SK-N-SH (cell line): ENCODE data around the gene SYTL4. TPM values are rescaled to one million over a fixed set of nuclear protein-coding genes. Genes with fewer than 3 reads are reported as not detected.

Experiments used
- CTCF ChIA-PET: fragments of 300-600, 350-600 bp; formaldehyde crosslinking; extraction: SDS; loops from one replicate; lab custom pipeline; 2021; lab: Yijun Ruan, JAX
- POLR2A ChIA-PET: fragments of 350-600 bp; sonication (Branson Sonifier 250); formaldehyde crosslinking; extraction: SDS; loops from one replicate; lab custom pipeline; 2020; ENCODE audit warnings: antibody characterized with exemption, inconsistent platforms; lab: Yijun Ruan, JAX
- DNase-seq: peaks from one replicate; pipeline ENCODE4 v3.0.0; 2012
- H2AFZ ChIP-seq: fragments of 200-600 bp; sonication (generic); 2 replicates; pipeline ENCODE4 v1.8.1; 2016; ENCODE audit warnings: antibody characterized with exemption, mild to moderate bottlenecking, low read depth
- H3F3A ChIP-seq: fragments of 200-600 bp; sonication (generic); replicated peaks from 2 replicates; pipeline ENCODE3; 2016; ENCODE audit warnings: antibody characterized with exemption, mild to moderate bottlenecking; ENCODE audit not compliant: insufficient read depth
- H3K27ac ChIP-seq, 2 experiments: fragments of 200-500 bp in 1 of 2; fragments of 200-600 bp in 1 of 2; sonication (Bioruptor generic) in 1 of 2; sonication (generic), shearing (Covaris generic) in 1 of 2; 2 replicates each; pipeline versions ENCODE4 v1.5.1 to v1.6.1; 2014 to 2016; ENCODE audit warnings: low read depth in 2 of 2, inconsistent platforms in 1 of 2, low read length in 1 of 2, mild to moderate bottlenecking in 1 of 2, mixed read lengths in 1 of 2
- H3K27me3 ChIP-seq: fragments of 200-600 bp; sonication (generic), shearing (Covaris generic); 2 replicates; pipeline ENCODE4 v1.6.1; 2016; ENCODE audit warnings: mixed run types; ENCODE audit not compliant: insufficient read depth
- H3K36me3 ChIP-seq, 2 experiments: fragments of 200-500 bp in 1 of 2; fragments of 200-600 bp in 1 of 2; sonication (Bioruptor generic) in 1 of 2; sonication (generic) in 1 of 2; replicated peaks in 1 of 2; 2 replicates each; pipeline versions ENCODE3 to v1.5.1; 2014 to 2016; ENCODE audit warnings: low read length in 1 of 2, mild to moderate bottlenecking in 1 of 2; ENCODE audit not compliant: insufficient read depth in 2 of 2, control insufficient read depth in 1 of 2
- H3K4me1 ChIP-seq, 2 experiments: fragments of 200-500 bp in 1 of 2; fragments of 200-600 bp in 1 of 2; sonication (Bioruptor generic) in 1 of 2; sonication (generic), shearing (Covaris generic) in 1 of 2; 2 replicates each; pipeline versions ENCODE4 v1.5.1 to v1.6.1; 2014 to 2016; ENCODE audit warnings: low read depth in 1 of 2, low read length in 1 of 2, mixed run types in 1 of 2; ENCODE audit not compliant: insufficient read depth in 2 of 2, control insufficient read depth in 1 of 2
- H3K4me2 ChIP-seq: fragments of 200-600 bp; sonication (generic), shearing (Covaris generic); 2 replicates; pipeline ENCODE4 v1.6.1; 2017; ENCODE audit warnings: mixed run types
- H3K4me3 ChIP-seq, 2 experiments: fragments of 200-500 bp in 1 of 2; fragments of 200-600 bp in 1 of 2; sonication (Bioruptor generic) in 1 of 2; sonication (generic), shearing (Covaris generic) in 1 of 2; 2 replicates each; pipeline versions ENCODE4 v1.5.1 to v1.8.1; 2014 to 2016; ENCODE audit warnings: low read depth in 2 of 2, inconsistent platforms in 1 of 2, low read length in 1 of 2, mild to moderate bottlenecking in 1 of 2, mixed read lengths in 1 of 2, moderate library complexity in 1 of 2
- H3K79me2 ChIP-seq: fragments of 200-600 bp; sonication (generic); 2 replicates; pipeline ENCODE4 v1.8.1; 2017; ENCODE audit warnings: mild to moderate bottlenecking; ENCODE audit not compliant: insufficient read depth
- H3K9ac ChIP-seq: fragments of 200-600 bp; sonication (generic); 2 replicates; pipeline ENCODE4 v1.6.1; 2017; ENCODE audit warnings: mixed run types
- H3K9me2 ChIP-seq: fragments of 200-600 bp; sonication (generic); 2 replicates; pipeline ENCODE4 v1.6.1; 2017; ENCODE audit warnings: mixed run types
- H3K9me3 ChIP-seq: fragments of 200-600 bp; sonication (generic); 2 replicates; pipeline ENCODE4 v1.6.1; 2017; ENCODE audit warnings: mixed run types, mild to moderate bottlenecking, moderate library complexity
- H4K20me1 ChIP-seq: fragments of 200-600 bp; sonication (generic); 2 replicates; pipeline ENCODE4 v1.6.1; 2017; ENCODE audit warnings: mild to moderate bottlenecking, mixed run types; ENCODE audit not compliant: insufficient read depth
- CHD2 ChIP-seq: fragments of 150-350 bp; IDR thresholded peaks from 2 replicates; pipeline ENCODE4 v1.6.1; 2018; ENCODE audit warnings: low read length; ENCODE audit not compliant: partially characterized antibody
- ELF1 ChIP-seq: IDR thresholded peaks from 2 replicates; pipeline ENCODE4 v1.4.0; 2012
- FOSL2 ChIP-seq: IDR thresholded peaks from 2 replicates; pipeline ENCODE4 v1.4.0; 2012; ENCODE audit warnings: low read depth, mild to moderate bottlenecking, moderate library complexity, borderline replicate concordance
- GABPA ChIP-seq: IDR thresholded peaks from 2 replicates; pipeline ENCODE4 v1.4.0; 2012; ENCODE audit warnings: low read depth, mild to moderate bottlenecking
- GATA2 ChIP-seq: sonication (generic); formaldehyde crosslinking; IDR thresholded peaks from 2 replicates; pipeline ENCODE4 v1.5.0; 2020; ENCODE audit warnings: mild to moderate bottlenecking, missing genetic modification reagents
- MEF2A ChIP-seq: IDR thresholded peaks from 2 replicates; pipeline ENCODE4 v1.4.0; 2012; ENCODE audit warnings: low read depth, borderline replicate concordance
- NRF1 ChIP-seq: IDR thresholded peaks from 2 replicates; pipeline ENCODE4 v1.6.1; 2012; ENCODE audit warnings: low read depth, mild to moderate bottlenecking, low read length
- RAD21 ChIP-seq: IDR thresholded peaks from 2 replicates; pipeline ENCODE4 v1.6.1; 2012; ENCODE audit warnings: mild to moderate bottlenecking, low read length
- RXRA ChIP-seq: IDR thresholded peaks from 2 replicates; pipeline ENCODE4 v1.4.0; 2012; ENCODE audit warnings: low read depth, mild to moderate bottlenecking, borderline replicate concordance
- TAF1 ChIP-seq: IDR thresholded peaks from 2 replicates; pipeline ENCODE4 v1.6.1; 2012; ENCODE audit warnings: low read depth, mild to moderate bottlenecking, low read length, moderate library complexity, borderline replicate concordance
- TEAD4 ChIP-seq: IDR thresholded peaks from 2 replicates; pipeline ENCODE4 v1.4.0; 2012; ENCODE audit warnings: mild to moderate bottlenecking, borderline replicate concordance; ENCODE audit not compliant: insufficient read depth
- WGBS: methylation state at CpG from one replicate; pipeline ENCODE4 v1.1.6; 2017; ENCODE audit warnings: low lambda C conversion rate; 5-methylcytosine and 5-hydroxymethylcytosine counted together
- polyA plus RNA-seq, 3 experiments: library from polyadenylated mRNA; depleted of rRNA; stranded (reverse); fragments of >200 nt; gene quantifications; 2 replicates each; pipeline ENCODE4 v1.2.3, GENCODE V29; 2012
- TF ChIP-seq, protein P1 (sequence below): IDR thresholded peaks from 2 replicates; pipeline ENCODE4; 2012
- TF ChIP-seq, protein P2 (sequence below): fragments of 150-350 bp; IDR thresholded peaks from 2 replicates; pipeline ENCODE4 v1.6.1; 2016; ENCODE audit warnings: mild to moderate bottlenecking, low read depth, low read length
- TF ChIP-seq, protein P3 (sequence below): IDR thresholded peaks from 2 replicates; pipeline ENCODE4 v1.6.1; 2012; ENCODE audit warnings: mild to moderate bottlenecking, low read depth, low read length, moderate library complexity

Gene SYTL4
- polyA plus RNA-seq, 1 of the 3 experiments (the other 2 are of a cell fraction): 2.3 TPM

DNA sequence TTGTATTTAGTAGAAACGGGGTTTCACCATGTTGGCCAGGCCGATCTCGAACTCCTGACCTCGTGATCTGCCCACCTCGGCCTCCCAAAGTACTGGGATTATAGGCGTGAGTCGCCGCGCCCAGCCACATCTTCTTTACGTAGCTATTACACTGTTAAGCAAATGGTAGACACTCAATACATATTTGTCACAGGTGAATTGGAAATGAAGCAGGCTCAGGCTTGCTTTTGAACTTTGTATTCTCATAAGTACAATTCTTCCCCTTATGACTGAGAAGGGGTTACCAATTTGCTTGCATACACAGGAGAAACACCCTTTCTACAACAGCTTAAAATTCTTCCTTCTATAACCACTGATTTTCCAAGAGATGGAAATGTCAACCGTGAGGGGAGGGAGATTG lies 88.7 kb downstream of the SYTL4 start:
- Histone ChIP-seq H3K9me3 (no peaks in the 10 kb centered on the region), H3K9ac (no peak overlapping the region; the same call in 1 of the 2 replicates)

More for the DNA sequence above, 88.7 kb downstream of the SYTL4 start:
- Histone ChIP-seq H3K4me2 (peak overlapping the region; percentile 63), H4K20me1 (no peaks in the 10 kb centered on the region), H3K36me3 (no peaks in the 10 kb centered on the region), H3K27me3 (0 out of 2 replicates have a peak, but pooled peaks cover 4% of the 10 kb centered on the region), H3K9me2 (no peaks in the 10 kb centered on the region), H3K27ac (peak overlapping the region in 1 of 2 experiments; percentile 70; a peak in 2 of 4 replicates), H3K4me3 (no peak overlapping the region)
- no peak for DNase-seq
- TF ChIP-seq NRF1 (no peak), TEAD4 (no peak), FOSL2 (no peak), ELF1 (no peak), GABPA (no peak), GATA2 (CRISPR knock-in tag) (no peak), RAD21 (no peak), CHD2 (no peak), MEF2A (no peak), RXRA (no peak), TAF1 (no peak)
- TF ChIP-seq, protein P1, sequence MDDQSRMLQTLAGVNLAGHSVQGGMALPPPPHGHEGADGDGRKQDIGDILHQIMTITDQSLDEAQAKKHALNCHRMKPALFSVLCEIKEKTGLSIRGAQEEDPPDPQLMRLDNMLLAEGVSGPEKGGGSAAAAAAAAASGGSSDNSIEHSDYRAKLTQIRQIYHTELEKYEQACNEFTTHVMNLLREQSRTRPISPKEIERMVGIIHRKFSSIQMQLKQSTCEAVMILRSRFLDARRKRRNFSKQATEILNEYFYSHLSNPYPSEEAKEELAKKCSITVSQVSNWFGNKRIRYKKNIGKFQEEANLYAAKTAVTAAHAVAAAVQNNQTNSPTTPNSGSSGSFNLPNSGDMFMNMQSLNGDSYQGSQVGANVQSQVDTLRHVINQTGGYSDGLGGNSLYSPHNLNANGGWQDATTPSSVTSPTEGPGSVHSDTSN: no peak
- TF ChIP-seq, protein P2, sequence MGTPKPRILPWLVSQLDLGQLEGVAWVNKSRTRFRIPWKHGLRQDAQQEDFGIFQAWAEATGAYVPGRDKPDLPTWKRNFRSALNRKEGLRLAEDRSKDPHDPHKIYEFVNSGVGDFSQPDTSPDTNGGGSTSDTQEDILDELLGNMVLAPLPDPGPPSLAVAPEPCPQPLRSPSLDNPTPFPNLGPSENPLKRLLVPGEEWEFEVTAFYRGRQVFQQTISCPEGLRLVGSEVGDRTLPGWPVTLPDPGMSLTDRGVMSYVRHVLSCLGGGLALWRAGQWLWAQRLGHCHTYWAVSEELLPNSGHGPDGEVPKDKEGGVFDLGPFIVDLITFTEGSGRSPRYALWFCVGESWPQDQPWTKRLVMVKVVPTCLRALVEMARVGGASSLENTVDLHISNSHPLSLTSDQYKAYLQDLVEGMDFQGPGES: no peak
- TF ChIP-seq, protein P3, sequence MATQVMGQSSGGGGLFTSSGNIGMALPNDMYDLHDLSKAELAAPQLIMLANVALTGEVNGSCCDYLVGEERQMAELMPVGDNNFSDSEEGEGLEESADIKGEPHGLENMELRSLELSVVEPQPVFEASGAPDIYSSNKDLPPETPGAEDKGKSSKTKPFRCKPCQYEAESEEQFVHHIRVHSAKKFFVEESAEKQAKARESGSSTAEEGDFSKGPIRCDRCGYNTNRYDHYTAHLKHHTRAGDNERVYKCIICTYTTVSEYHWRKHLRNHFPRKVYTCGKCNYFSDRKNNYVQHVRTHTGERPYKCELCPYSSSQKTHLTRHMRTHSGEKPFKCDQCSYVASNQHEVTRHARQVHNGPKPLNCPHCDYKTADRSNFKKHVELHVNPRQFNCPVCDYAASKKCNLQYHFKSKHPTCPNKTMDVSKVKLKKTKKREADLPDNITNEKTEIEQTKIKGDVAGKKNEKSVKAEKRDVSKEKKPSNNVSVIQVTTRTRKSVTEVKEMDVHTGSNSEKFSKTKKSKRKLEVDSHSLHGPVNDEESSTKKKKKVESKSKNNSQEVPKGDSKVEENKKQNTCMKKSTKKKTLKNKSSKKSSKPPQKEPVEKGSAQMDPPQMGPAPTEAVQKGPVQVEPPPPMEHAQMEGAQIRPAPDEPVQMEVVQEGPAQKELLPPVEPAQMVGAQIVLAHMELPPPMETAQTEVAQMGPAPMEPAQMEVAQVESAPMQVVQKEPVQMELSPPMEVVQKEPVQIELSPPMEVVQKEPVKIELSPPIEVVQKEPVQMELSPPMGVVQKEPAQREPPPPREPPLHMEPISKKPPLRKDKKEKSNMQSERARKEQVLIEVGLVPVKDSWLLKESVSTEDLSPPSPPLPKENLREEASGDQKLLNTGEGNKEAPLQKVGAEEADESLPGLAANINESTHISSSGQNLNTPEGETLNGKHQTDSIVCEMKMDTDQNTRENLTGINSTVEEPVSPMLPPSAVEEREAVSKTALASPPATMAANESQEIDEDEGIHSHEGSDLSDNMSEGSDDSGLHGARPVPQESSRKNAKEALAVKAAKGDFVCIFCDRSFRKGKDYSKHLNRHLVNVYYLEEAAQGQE: no peak
- TF ChIP-seq, all 33 proteins: peak for 0
- Histone ChIP-seq H3F3A (no peaks in the 10 kb centered on the region), H3K4me1 (peaks cover 0 to 14% of the 10 kb centered on the region in 2 experiments; a peak in 1 of 4 replicates), H3K79me2 (no peaks in the 10 kb centered on the region), H2AFZ (no peak overlapping the region)
- ChIA-PET POLR2A (no interaction called here), CTCF (interaction anchor here (1.5 to 3.8 kb wide), 3 partner anchors 11 to 131 kb away, joined by 4 to 13 read pairs (median 10); no protein-coding TSS in a partner anchor)
- WGBS: 46% methylated on average over 11 of the region's 11 CpGs
